Measurements from ENCODE around the gene CIB4. TPM values are rescaled to one million over a fixed set of nuclear protein-coding genes. Genes with fewer than 3 reads are reported as not detected.

The CIB4 gene
- total and polyA plus RNA-seq, 2 of the 4 experiments (the other 2 are of a cell fraction), result not detected

DNA sequence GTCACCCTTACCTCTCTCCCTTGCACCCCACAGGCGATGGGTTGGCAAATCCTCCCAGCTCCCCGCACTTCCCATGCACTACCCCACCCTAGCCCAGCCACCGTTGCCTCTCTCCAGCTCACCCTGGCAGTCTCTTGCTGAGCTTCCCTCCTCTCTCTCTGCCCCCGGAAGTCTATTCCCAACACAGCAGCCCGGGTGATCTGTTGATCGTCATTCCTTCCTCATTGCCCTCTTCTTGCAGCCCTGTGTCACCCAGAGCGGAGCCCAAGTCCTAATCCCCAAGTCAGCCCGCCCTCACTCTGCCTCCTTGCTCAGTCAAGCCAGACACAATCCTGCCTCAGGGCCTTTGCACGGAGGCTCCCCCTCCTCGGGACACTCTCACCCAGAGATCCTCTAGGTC lies 55.2 kb downstream of the CIB4 start:
- WGBS, 2 experiments (ENCODE audit: extremely low coverage in 2 of 2, insufficient read length in 1 of 2), result 48% methylated on average over 4 of the region's 10 CpGs; no CpG with 5 or more reads in 1 of the 2 experiments
- no peaks in the 10 kb centered on the region for H4K20me1 ChIP-seq (ENCODE audit: insufficient read depth, low read length)
- CTCF ChIA-PET, result no interaction called here
- TF ChIP-seq POLR2A (IDR thresholded peaks at IDR 0.05; ENCODE audit: low read depth, low read length) (no peak), FOS (IDR thresholded peaks at IDR 0.05; ENCODE audit: low read depth, low read length) (no peak)
- intact Hi-C loops (cut with micrococcal nuclease), result no loop called here
- H4K5ac ChIP-seq (ENCODE audit: low read depth, low read length), result no peak overlapping the region
- H3K4ac ChIP-seq (ENCODE audit: low read depth, low read length), result no peak overlapping the region
- no peak overlapping the region for H2BK5ac ChIP-seq (ENCODE audit: low read depth, low read length, poor library complexity, severe bottlenecking)
- H3K9me3 ChIP-seq (ENCODE audit: control insufficient read depth, insufficient read depth, low read length), result no peaks in the 10 kb centered on the region
- no TSS peak for BruUV-seq (replicated peaks)
- no peak overlapping the region for H2BK120ac ChIP-seq (ENCODE audit: low read depth, low read length)
- no peak overlapping the region for H2BK20ac ChIP-seq (ENCODE audit: low read depth, low read length)
- no peak overlapping the region for H3K14ac ChIP-seq (replicated peaks; ENCODE audit: low read depth, low read length)
- no peak overlapping the region for H3K9ac ChIP-seq (ENCODE audit: low read depth, low read length)
- POLR2A ChIA-PET (ENCODE audit: unreplicated experiment), result no interaction called here
- ATAC-seq (ENCODE audit: low read depth) (no peak), DNase-seq (no peak)
- no peaks in the 10 kb centered on the region for H3K9me1 ChIP-seq (ENCODE audit: insufficient read depth, low read length)
- H2AK5ac ChIP-seq (ENCODE audit: low read depth, low read length), result no peak overlapping the region
- no peaks in the 10 kb centered on the region for H3K79me1 ChIP-seq (ENCODE audit: low read depth in 1 of 2, low read length in 2 of 2)
- dilution Hi-C loops (cut with HindIII; ENCODE audit: low sequenced_read_pairs, unreplicated experiment), result no loop called here
- H3K23ac ChIP-seq (ENCODE audit: low read depth, low read length), result no peak overlapping the region
- no peak overlapping the region for H4K91ac ChIP-seq (ENCODE audit: insufficient read depth, low read depth, low read length)
- no peaks in the 10 kb centered on the region for H3K36me3 ChIP-seq (ENCODE audit: control insufficient read depth, insufficient read depth, low read length)
- H3K4me2 ChIP-seq (ENCODE audit: low read depth, low read length), result no peak overlapping the region
- no peak overlapping the region for H2AFZ ChIP-seq (replicated peaks; ENCODE audit: low read length, poor library complexity)
- H3K27me3 ChIP-seq (ENCODE audit: control insufficient read depth, insufficient read depth, low read length), result peaks cover 71% of the 10 kb centered on the region
- H3K27ac ChIP-seq (ENCODE audit: insufficient read depth, low read length), result no peak overlapping the region
- no peak overlapping the region for H3K4me3 ChIP-seq (ENCODE audit: insufficient read depth, low read depth, low read length)
- no peak overlapping the region for H2BK15ac ChIP-seq (ENCODE audit: low read depth, low read length)
- no peaks in the 10 kb centered on the region for H3K4me1 ChIP-seq (ENCODE audit: control insufficient read depth, insufficient read depth, low read length)
- in situ Hi-C loops (cut with MboI; ENCODE audit: low sequenced_read_pairs), result no loop called here
- no peak overlapping the region for H2AK9ac ChIP-seq (replicated peaks; ENCODE audit: low read depth, low read length, poor library complexity)
- no peak overlapping the region for H3K56ac ChIP-seq (ENCODE audit: extremely low read depth, insufficient read depth, low read length)
- H3K18ac ChIP-seq (ENCODE audit: low read depth, low read length), result no peak overlapping the region
- H4K8ac ChIP-seq (ENCODE audit: low read depth in 2 of 2, low read length in 2 of 2), result no peak overlapping the region

Data from IMR-90 (cell line).